Amygdala (tissue), 56 donors: ENCODE measurements around the gene TMEM131L.
"Not testable (repeated sequence)": the region's sequence is repeated elsewhere in the genome, so short reads cannot be mapped to it uniquely, and the experiment has no call there.

Experiments used
- DNase-seq, 56 donors: peaks; one replicate each; lab custom pipeline; 2025; lab: John Stamatoyannopoulos, UW

TMEM131L gene

DNA sequence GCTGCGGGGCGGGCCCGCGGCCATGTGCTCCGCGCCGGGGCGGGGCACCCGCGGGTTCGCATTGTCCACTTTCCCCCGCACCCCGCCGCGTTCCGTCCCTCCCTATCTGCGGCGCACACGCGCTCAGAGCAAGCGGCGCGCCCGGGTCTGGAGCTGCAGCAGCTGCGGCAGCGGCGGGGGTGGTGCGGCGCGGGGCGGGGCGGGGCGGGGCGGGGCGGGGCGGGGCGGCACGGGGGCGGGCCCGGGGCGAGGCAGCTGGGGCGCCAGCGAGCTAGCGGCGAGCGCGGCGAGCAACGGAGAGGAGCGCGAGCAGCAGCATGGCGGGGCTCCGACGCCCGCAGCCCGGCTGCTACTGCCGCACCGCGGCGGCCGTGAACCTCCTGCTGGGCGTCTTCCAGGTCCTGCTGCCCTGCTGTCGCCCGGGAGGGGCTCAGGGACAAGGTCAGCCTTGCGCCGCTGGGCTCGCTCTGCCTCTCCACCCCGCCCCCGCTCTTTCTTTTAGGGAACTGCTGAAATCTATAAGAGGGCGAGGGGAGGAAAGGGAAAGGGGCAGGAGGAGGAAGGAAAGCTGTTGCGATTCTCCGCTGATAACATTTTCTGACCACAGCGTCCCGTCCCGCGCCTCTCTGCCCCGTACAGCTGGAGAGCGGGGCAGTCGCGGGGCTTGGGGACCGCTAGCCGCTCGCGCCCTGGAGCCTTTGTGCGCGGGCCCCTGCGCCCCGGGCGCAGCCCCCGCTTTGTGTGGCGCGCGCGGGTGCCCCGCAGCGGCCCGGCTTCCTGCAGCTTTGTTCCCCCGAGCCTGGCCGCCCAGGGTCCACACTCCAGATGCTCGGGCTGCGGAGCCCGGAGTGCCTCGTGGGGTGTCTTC lies at the start of gene TMEM131L:
TSS of gene TMEM131L (plus strand) at position 280 of the 868 bp plus-strand sequence. CDS start at position 318, 38 bp downstream.
- DNase-seq: peak in 54 of 56 donors; percentile 10 to 86 (median 65)

DNA sequence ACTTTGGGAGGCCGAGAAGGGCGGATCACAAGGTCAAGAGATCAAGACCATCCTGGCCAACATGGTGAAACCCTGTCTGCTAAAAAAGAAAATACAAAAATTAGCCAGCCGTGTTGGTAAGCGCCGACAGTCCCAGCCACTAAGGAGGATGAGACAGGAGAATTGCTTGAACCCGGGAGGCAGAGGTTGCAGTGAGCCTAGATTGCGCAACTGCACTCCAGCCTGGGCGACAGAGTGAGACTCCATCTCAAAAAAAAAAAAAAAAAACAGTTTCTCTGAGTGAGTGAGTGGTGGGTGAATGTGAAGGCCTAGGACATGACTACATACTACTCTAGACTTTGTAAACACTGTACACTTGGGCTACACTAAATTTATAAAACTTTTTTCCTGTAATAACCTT lies 49.7 kb upstream of the TMEM131L start:
- DNase-seq: not testable (repeated sequence)

GRCh38 chr4:153418121-153418520 lies 48.0 kb upstream of the TMEM131L start:
- DNase-seq: no peak

DNA sequence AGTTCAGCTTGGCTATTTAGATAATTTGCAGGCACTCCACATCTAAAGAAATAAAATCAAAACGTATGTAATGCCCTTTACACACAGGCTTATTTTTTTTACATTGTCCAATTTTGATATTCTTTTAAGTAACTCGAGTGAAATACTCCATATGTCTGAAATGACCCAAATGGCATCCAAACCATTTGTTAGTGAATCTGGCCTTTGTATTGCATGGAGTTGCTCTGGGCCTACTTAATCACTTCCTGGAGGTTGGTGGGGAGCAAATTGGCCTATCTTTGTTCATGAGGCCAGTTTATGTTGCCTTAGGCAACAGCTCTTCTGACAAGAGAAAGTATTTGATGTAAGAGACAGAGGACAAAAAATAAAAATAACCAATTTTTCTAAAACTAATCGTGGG lies 47.6 kb upstream of the TMEM131L start:
- no peak for DNase-seq

DNA sequence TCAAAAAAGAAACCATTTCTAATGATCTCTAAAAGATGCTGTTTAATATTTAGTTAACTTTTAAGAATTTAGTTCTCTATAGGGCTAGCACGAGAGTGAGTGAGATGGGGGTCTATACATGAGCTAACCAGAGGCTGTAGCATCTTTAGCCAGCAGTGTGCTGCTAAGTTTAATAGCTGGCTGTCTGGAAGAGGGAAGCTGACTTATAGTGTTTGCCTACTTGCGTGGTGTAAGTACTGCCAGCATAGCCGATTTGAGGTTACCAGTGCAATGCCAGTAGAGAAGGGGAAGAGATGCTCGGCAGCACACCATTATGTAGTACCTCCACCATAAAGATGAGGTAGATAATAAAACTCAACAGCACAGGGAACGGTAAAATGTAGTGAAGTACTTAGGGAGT lies 47.1 kb upstream of the TMEM131L start:
- no peak for DNase-seq

DNA sequence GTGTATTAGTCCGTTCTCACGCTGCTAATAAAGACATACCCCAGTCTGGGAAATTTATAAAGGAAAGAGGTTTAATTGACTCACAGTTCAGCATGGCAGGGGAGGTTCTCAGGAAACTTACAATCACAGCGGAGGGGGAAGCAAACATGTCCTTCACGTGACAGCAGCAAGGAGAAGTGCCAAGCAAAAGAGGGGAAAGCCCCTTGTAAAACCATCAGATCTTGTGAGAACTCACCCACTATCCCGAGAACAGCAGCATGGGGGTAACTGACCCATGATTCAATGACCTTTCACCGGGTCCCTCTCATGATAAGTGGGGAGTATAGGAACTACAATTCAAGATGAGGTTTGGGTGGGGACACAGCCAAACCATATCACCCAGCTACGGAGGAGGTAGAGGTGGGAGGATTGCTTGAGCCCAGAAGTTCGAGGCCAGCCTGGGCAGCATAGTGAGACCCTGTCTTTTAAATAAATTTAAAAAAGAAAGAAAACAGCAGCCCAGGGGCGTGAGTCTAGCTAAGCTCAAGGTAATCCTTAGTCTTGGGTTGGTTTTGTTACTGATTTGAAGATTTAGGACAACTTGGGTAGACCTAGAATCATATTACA lies 46.4 kb upstream of the TMEM131L start:
- no peak for DNase-seq

- no peak for DNase-seq
Measured at GRCh38 chr4:153420361-153420760, 45.8 kb upstream of the TMEM131L start.

GRCh38 chr4:153421941-153422340 lies 44.2 kb upstream of the TMEM131L start:
- DNase-seq: no peak

DNA sequence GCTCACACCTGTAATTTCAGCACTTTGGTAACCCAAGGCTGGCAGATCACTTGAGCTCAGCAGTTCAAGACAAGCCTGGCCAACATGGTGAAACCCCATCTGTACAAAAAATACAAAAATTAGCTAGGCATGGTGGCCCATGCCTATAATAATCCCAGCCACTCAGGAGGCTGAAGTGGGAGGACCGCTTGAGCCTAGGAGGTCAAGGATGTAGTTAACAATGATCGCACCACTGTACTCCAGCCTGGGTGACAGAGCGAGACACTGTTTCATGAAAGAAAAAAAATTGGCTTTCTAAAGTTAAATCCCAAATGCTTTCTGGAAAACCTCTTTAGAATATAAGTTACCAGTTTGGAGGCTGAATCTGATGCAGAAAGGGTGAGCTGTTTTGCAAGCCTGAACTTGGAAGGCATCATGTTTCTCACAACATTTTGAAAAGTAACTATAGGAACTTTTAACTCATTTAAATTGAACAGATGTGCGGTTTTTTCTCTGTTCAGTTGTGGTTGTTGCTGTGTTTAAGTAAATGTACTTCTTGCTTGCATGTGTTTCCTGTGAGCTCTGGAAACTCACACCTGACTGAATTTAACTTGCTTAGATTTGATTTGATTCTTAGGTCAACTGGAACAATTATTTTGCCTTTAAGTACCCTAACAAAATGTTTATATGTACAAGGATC lies 39.8 kb upstream of the TMEM131L start:
- DNase-seq: no peak

GRCh38 chr4:153427363-153428071 lies 38.6 kb upstream of the TMEM131L start:
- no peak for DNase-seq

- no peak for DNase-seq
Measured at GRCh38 chr4:153428941-153429475, 37.2 kb upstream of the TMEM131L start.

GRCh38 chr4:153432965-153433753 lies 33.0 kb upstream of the TMEM131L start:
- DNase-seq: peak in 5 of 56 donors; percentile 1 to 15 (median 3)

DNA sequence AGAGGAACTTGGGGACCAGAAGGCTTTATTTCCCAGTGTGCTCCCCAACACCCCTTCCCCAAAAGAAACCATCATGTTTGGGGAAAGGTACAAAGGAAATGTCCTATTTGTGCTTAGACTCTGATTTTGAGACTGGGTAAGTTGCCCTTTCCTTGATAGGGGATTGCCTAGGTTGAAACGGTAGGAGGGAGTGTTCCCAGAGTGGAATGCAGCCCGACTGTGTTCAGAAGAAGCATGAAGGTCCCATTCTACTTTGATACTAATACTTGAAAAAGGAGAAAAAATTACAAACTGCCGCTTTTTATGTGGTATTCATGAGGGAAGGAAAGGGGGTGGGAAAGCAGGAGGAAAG lies 32.4 kb upstream of the TMEM131L start:
- no peak for DNase-seq

DNA sequence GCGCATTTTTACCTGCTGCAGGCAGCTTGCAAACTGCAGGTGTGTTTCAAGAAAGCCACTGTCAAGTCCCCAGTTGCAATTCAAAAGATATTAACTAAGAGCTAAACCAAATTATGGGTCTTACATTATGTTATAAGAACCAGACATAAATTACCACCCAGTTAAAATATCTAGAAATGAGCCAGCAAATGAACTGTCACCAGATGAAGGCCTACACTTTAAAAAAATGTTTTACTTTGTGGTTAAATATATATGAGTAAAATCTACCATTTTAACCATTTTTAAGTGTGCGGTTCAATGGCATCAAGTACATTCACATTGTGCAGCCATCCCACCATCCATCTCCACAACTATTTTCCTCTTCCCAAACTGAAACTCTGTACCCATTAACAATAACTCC lies 32.0 kb upstream of the TMEM131L start:
- DNase-seq: no peak

- no peak for DNase-seq
Measured at GRCh38 chr4:153438916-153439756, 27.0 kb upstream of the TMEM131L start.

GRCh38 chr4:153439831-153440230 lies 26.3 kb upstream of the TMEM131L start:
- DNase-seq: no peak

- DNase-seq: no peak
Measured at GRCh38 chr4:153440475-153440874, 25.7 kb upstream of the TMEM131L start.

DNA sequence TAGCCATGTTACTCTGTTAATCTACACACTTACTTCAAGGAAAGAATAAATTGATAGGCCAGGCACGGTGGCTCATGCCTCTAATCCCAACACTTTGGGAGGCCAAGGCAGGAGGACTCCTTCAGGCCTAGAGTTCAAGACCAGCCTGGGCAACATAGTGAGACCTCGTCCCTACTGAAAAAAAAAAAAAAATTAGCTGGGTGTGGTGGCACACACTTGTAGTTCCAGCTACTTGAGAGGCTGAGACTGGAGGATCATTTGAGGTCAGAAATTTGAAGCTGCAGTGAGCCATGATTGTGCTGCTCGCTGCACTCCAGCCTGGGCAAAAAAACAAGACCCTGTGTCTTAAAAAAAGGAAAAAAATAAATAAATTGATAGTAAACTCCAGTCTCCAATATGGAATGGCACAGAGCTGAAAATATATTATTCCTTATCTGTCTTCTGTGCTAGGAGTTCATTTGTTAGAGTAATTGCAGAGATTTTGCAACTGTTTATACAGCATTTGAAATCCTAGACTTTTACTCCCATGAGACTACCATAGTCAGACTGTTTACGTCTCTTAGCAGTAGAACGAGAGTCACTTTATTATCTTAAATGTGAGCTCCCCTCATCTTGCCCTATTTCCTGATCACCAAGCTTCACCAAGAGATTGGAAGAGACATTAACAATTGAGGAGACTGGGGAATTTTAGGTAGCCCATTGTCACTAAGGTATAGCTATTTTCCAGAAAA lies 18.8 kb upstream of the TMEM131L start:
- no peak for DNase-seq
